ENCODE measurements around the gene ATE1.

- TF ChIP-seq CTCF (conservative IDR thresholded peaks at IDR 0.05; ENCODE audit: low read depth in 2 of 2): peak; percentile 51 to 76
- no peak for TF ChIP-seq POLR2AphosphoS5 (IDR thresholded peaks at IDR 0.05; ENCODE audit: low read depth)
- no peak for TF ChIP-seq EZH2 (IDR thresholded peaks at IDR 0.05; ENCODE audit: low read depth, unreplicated experiment)
- TF ChIP-seq STAT1 (IDR thresholded peaks at IDR 0.05; ENCODE audit: unreplicated experiment): no peak
- no peak for TF ChIP-seq REST (IDR thresholded peaks at IDR 0.05; ENCODE audit: unreplicated experiment)
- TF ChIP-seq CREB1 (CRISPR knock-in tag; IDR thresholded peaks at IDR 0.05; ENCODE audit: low read depth): no peak
- no peak for TF ChIP-seq ZNF462 (CRISPR knock-in tag; IDR thresholded peaks at IDR 0.05)
- no peak for TF ChIP-seq EZH2phosphoT487 (IDR thresholded peaks at IDR 0.05; ENCODE audit: unreplicated experiment)
Observed at GRCh38 chr10:121823993-121824463, 103.8 kb downstream of the ATE1 start.

All from GM23338 (cell line).